NOMO-1 treated with dmso at 0.1 percent for 144 hours (cell line): ENCODE measurements around the gene NKX2-2.

Source experiments
- DNase-seq: peaks from one replicate; lab custom pipeline; 2025; ENCODE audit not compliant: unreplicated experiment; lab: John Stamatoyannopoulos, UW

The NKX2-2 gene

GRCh38 chr20:21513881-21514540 is at the start of gene NKX2-2:
TSS of gene NKX2-2 (minus strand) at chr20:21514064. CDS start at chr20:21513669, 395 bp downstream.
- DNase-seq = no peak

GRCh38 chr20:21562656-21563055 is 48.8 kb upstream of the NKX2-2 start:
- DNase-seq = no peak

GRCh38 chr20:21559305-21559704 is 45.4 kb upstream of the NKX2-2 start:
- DNase-seq = no peak

GRCh38 chr20:21557241-21558020 is 43.6 kb upstream of the NKX2-2 start:
- DNase-seq = no peak

GRCh38 chr20:21556398-21556797 is 42.5 kb upstream of the NKX2-2 start:
- DNase-seq = no peak

GRCh38 chr20:21555470-21556120 is 41.7 kb upstream of the NKX2-2 start:
- no peak for DNase-seq

- no peak for DNase-seq
These were observed 41.1 kb upstream of the NKX2-2 start for GRCh38 chr20:21554985-21555384.

GRCh38 chr20:21554376-21554890 is 40.6 kb upstream of the NKX2-2 start:
- no peak for DNase-seq

GRCh38 chr20:21550587-21550986 is 36.7 kb upstream of the NKX2-2 start:
- DNase-seq = no peak

GRCh38 chr20:21548390-21549035 is 34.6 kb upstream of the NKX2-2 start:
- DNase-seq = no peak

GRCh38 chr20:21546355-21546754 is 32.5 kb upstream of the NKX2-2 start:
- no peak for DNase-seq

GRCh38 chr20:21539512-21539911 is 25.6 kb upstream of the NKX2-2 start:
- no peak for DNase-seq

GRCh38 chr20:21534886-21535285 is 21.0 kb upstream of the NKX2-2 start:
- DNase-seq = no peak

GRCh38 chr20:21534453-21534852 is 20.6 kb upstream of the NKX2-2 start:
- DNase-seq = no peak

- no peak for DNase-seq
These were observed 16.0 kb upstream of the NKX2-2 start for GRCh38 chr20:21529863-21530262.

GRCh38 chr20:21528870-21529269 is 15.0 kb upstream of the NKX2-2 start:
- no peak for DNase-seq

- no peak for DNase-seq
These were observed 14.0 kb upstream of the NKX2-2 start for GRCh38 chr20:21527908-21528307.

- DNase-seq = no peak
These were observed 12.9 kb upstream of the NKX2-2 start for GRCh38 chr20:21526776-21527175.

GRCh38 chr20:21523895-21524294 is 10.0 kb upstream of the NKX2-2 start:
- no peak for DNase-seq

GRCh38 chr20:21523281-21523868 is 9.5 kb upstream of the NKX2-2 start:
- no peak for DNase-seq
